IMR-90 (cell line): ENCODE data around the gene NNT. TPM values are rescaled to one million over a fixed set of nuclear protein-coding genes. Genes with fewer than 3 reads are reported as not detected.

Source experiments
- ATAC-seq: fragments of 200-7000 bp; cut with Tn5 transposase; 2 replicates; pipeline ENCODE4 v1.9.1; 2020; ENCODE audit warnings: low read depth, mild to moderate bottlenecking, moderate library complexity
- BruUV-seq: library from RNA; stranded (reverse); fragments of 400-500 nt; replicated peaks from 2 replicates; lab custom pipeline; 2021; lab: Mats Ljungman, UMichigan
- CTCF ChIA-PET: fragments of 300-600 bp; formaldehyde crosslinking; extraction: SDS; loops from one replicate; lab custom pipeline; 2021; ENCODE audit warnings: antibody characterized with exemption; lab: Yijun Ruan, JAX
- POLR2A ChIA-PET: fragments of 300-600 bp; sonication (Branson Sonifier 250); formaldehyde crosslinking; loops from one replicate; lab custom pipeline; 2022; ENCODE audit warnings: antibody characterized with exemption; ENCODE audit not compliant: unreplicated experiment; lab: Charles Lee
- DNase-seq: peaks from one replicate; pipeline ENCODE4 v3.0.0; 2013
- H2AFZ ChIP-seq: replicated peaks from 2 replicates; pipeline ENCODE3; 2013; ENCODE audit warnings: low read length, mild to moderate bottlenecking; ENCODE audit not compliant: poor library complexity
- H2AK5ac ChIP-seq: 2 replicates; pipeline ENCODE4 v1.6.1; 2013; ENCODE audit warnings: low read depth, low read length, inconsistent platforms
- H2AK9ac ChIP-seq: replicated peaks from 2 replicates; pipeline ENCODE3; 2013; ENCODE audit warnings: mild to moderate bottlenecking, low read depth, low read length, moderate library complexity; ENCODE audit not compliant: poor library complexity
- H2BK120ac ChIP-seq: 2 replicates; pipeline ENCODE4 v1.6.1; 2013; ENCODE audit warnings: low read depth, low read length, inconsistent platforms
- H2BK15ac ChIP-seq: 3 replicates; pipeline ENCODE4 v1.6.1; 2013; ENCODE audit warnings: low read depth, low read length, inconsistent platforms
- H2BK20ac ChIP-seq: 2 replicates; pipeline ENCODE4 v1.6.1; 2013; ENCODE audit warnings: low read depth, mild to moderate bottlenecking, inconsistent platforms, low read length, moderate library complexity
- H2BK5ac ChIP-seq: 2 replicates; pipeline ENCODE4 v1.6.1; 2013; ENCODE audit warnings: mild to moderate bottlenecking, low read depth, low read length, inconsistent platforms; ENCODE audit not compliant: poor library complexity, severe bottlenecking
- H3K14ac ChIP-seq: replicated peaks from 2 replicates; pipeline ENCODE4 v1.6.1; 2013; ENCODE audit warnings: low read depth, low read length, inconsistent platforms
- H3K18ac ChIP-seq: 2 replicates; pipeline ENCODE4 v1.6.1; 2013; ENCODE audit warnings: low read depth, low read length, control low read depth
- H3K23ac ChIP-seq: 2 replicates; pipeline ENCODE4 v1.6.1; 2013; ENCODE audit warnings: low read depth, low read length, inconsistent platforms
- H3K27ac ChIP-seq: 2 replicates; pipeline ENCODE4 v1.5.1; 2013; ENCODE audit warnings: mild to moderate bottlenecking, control low read depth, low read length; ENCODE audit not compliant: insufficient read depth
- H3K27me3 ChIP-seq: 2 replicates; pipeline ENCODE4 v1.6.1; 2013; ENCODE audit warnings: low read length; ENCODE audit not compliant: control insufficient read depth, insufficient read depth
- H3K36me3 ChIP-seq: 2 replicates; pipeline ENCODE4 v1.6.1; 2013; ENCODE audit warnings: low read length, mixed read lengths; ENCODE audit not compliant: control insufficient read depth, insufficient read depth
- H3K4ac ChIP-seq: 2 replicates; pipeline ENCODE4 v1.6.1; 2013; ENCODE audit warnings: low read depth, low read length, inconsistent platforms
- H3K4me1 ChIP-seq: 2 replicates; pipeline ENCODE4 v1.6.1; 2013; ENCODE audit warnings: low read length, mixed read lengths; ENCODE audit not compliant: control insufficient read depth, insufficient read depth
- H3K4me2 ChIP-seq: 2 replicates; pipeline ENCODE4 v1.6.1; 2013; ENCODE audit warnings: low read depth, mild to moderate bottlenecking, control low read depth, low read length, moderate library complexity
- H3K4me3 ChIP-seq: 2 replicates; pipeline ENCODE4 v1.5.1; 2013; ENCODE audit warnings: low read depth, mild to moderate bottlenecking, control low read depth, low read length, moderate library complexity; ENCODE audit not compliant: insufficient read depth
- H3K56ac ChIP-seq: 2 replicates; pipeline ENCODE4 v1.6.1; 2013; ENCODE audit warnings: low read length, inconsistent platforms; ENCODE audit not compliant: insufficient read depth; ENCODE audit errors: extremely low read depth
- H3K79me1 ChIP-seq, 2 experiments: 2 replicates each; pipeline ENCODE4 v1.6.1; 2013; ENCODE audit warnings: low read length in 2 of 2, inconsistent platforms in 1 of 2, low read depth in 1 of 2
- H3K9ac ChIP-seq: 2 replicates; pipeline ENCODE4 v1.6.1; 2013; ENCODE audit warnings: low read depth, low read length, control low read depth
- H3K9me1 ChIP-seq: 2 replicates; pipeline ENCODE4 v1.6.1; 2013; ENCODE audit warnings: low read length, inconsistent platforms; ENCODE audit not compliant: insufficient read depth
- H3K9me3 ChIP-seq: 2 replicates; pipeline ENCODE4 v1.6.1; 2013; ENCODE audit warnings: low read length; ENCODE audit not compliant: control insufficient read depth, insufficient read depth
- H4K20me1 ChIP-seq: 2 replicates; pipeline ENCODE4 v1.6.1; 2013; ENCODE audit warnings: low read length, inconsistent platforms; ENCODE audit not compliant: insufficient read depth
- H4K5ac ChIP-seq: 2 replicates; pipeline ENCODE4 v1.6.1; 2013; ENCODE audit warnings: mild to moderate bottlenecking, low read depth, low read length, control low read depth
- H4K8ac ChIP-seq, 2 experiments: 2 replicates each; pipeline ENCODE4 v1.6.1; 2013; ENCODE audit warnings: low read depth in 2 of 2, low read length in 2 of 2, control low read depth in 1 of 2, inconsistent platforms in 1 of 2
- H4K91ac ChIP-seq: 2 replicates; pipeline ENCODE4 v1.6.1; 2013; ENCODE audit warnings: low read depth, low read length, inconsistent platforms; ENCODE audit not compliant: insufficient read depth
- BHLHE40 ChIP-seq: fragments of 150-350 bp; IDR thresholded peaks from 2 replicates; pipeline ENCODE4 v1.6.1; 2016; ENCODE audit warnings: mild to moderate bottlenecking, low read depth, low read length
- CEBPB ChIP-seq: IDR thresholded peaks from 2 replicates; pipeline ENCODE4 v1.6.1; 2012; ENCODE audit warnings: low read depth, low read length, improper control_type of control experiment
- CHD1 ChIP-seq: IDR thresholded peaks from 2 replicates; pipeline ENCODE4 v1.6.1; 2012; ENCODE audit warnings: low read depth, low read length, improper control_type of control experiment
- FOS ChIP-seq: fragments of 150-350 bp; IDR thresholded peaks from 2 replicates; pipeline ENCODE4 v1.6.1; 2016; ENCODE audit warnings: low read depth, low read length
- MAFK ChIP-seq: IDR thresholded peaks from 2 replicates; pipeline ENCODE4 v1.6.1; 2012; ENCODE audit warnings: low read depth, low read length, improper control_type of control experiment
- MAZ ChIP-seq: IDR thresholded peaks from 2 replicates; pipeline ENCODE4 v1.6.1; 2012; ENCODE audit warnings: low read depth, mild to moderate bottlenecking, low read length, improper control_type of control experiment, moderate library complexity, borderline replicate concordance
- MXI1 ChIP-seq: IDR thresholded peaks from 2 replicates; pipeline ENCODE4 v1.6.1; 2012; ENCODE audit warnings: low read depth, mild to moderate bottlenecking, low read length, moderate library complexity, borderline replicate concordance
- NFE2L2 ChIP-seq: fragments of 150-350 bp; IDR thresholded peaks from 2 replicates; pipeline ENCODE4 v1.6.1; 2016; ENCODE audit warnings: low read depth, mild to moderate bottlenecking, low read length
- POLR2A ChIP-seq: IDR thresholded peaks from 2 replicates; pipeline ENCODE4 v1.6.1; 2012; ENCODE audit warnings: mild to moderate bottlenecking, low read depth, low read length
- RAD21 ChIP-seq: IDR thresholded peaks from 2 replicates; pipeline ENCODE4 v1.6.1; 2012; ENCODE audit warnings: low read length, improper control_type of control experiment
- RCOR1 ChIP-seq: IDR thresholded peaks from 2 replicates; pipeline ENCODE4 v1.6.1; 2012; ENCODE audit warnings: mild to moderate bottlenecking, low read length, improper control_type of control experiment; ENCODE audit not compliant: insufficient replicate concordance
- RFX5 ChIP-seq: IDR thresholded peaks from 2 replicates; pipeline ENCODE4 v1.8.0; 2012; ENCODE audit warnings: low read depth, mild to moderate bottlenecking, low read length, moderate library complexity
- SMC3 ChIP-seq: fragments of 150-350 bp; IDR thresholded peaks from 2 replicates; pipeline ENCODE4 v1.6.1; 2016; ENCODE audit warnings: low read depth, mild to moderate bottlenecking, antibody characterized with exemption, low read length, moderate library complexity
- WGBS, 2 experiments: methylation state at CpG; one replicate each; pipeline versions ENCODE4 v1.1.5 to v1.1.7; 2013; ENCODE audit warnings: missing lambda C conversion rate in 2 of 2; ENCODE audit not compliant: insufficient read length in 1 of 2; ENCODE audit errors: extremely low coverage in 2 of 2; 5-methylcytosine and 5-hydroxymethylcytosine counted together
- dilution Hi-C: fragments of 300-500 bp; cut with HindIII; formaldehyde crosslinking; loops from one replicate; pipeline ENCODE4 v1.14.3; 2018; ENCODE audit warnings: low sequenced_read_pairs; ENCODE audit not compliant: unreplicated experiment
- in situ Hi-C: fragments of 300-500 bp; cut with MboI; formaldehyde crosslinking; loops from 3 replicates; pipeline ENCODE4 v1.14.3; 2019; ENCODE audit warnings: low sequenced_read_pairs, inconsistent platforms, mixed read lengths
- intact Hi-C: fragments of 100-400 bp; cut with micrococcal nuclease; formaldehyde crosslinking; loops from 2 replicates; pipeline ENCODE4 v1.10.0; 2022
- polyA plus RNA-seq, 3 experiments: library from polyadenylated mRNA; depleted of rRNA; stranded (reverse); fragments of >200 nt; gene quantifications; 2 replicates each; pipeline ENCODE4 v1.2.3, GENCODE V29; 2012; ENCODE audit warnings: low replicate concordance in 1 of 3
- total RNA-seq: library from RNA; depleted of rRNA; stranded (reverse); fragments of >200 nt; gene quantifications from 2 replicates; pipeline ENCODE4 v1.2.3, GENCODE V29; 2012
- TF ChIP-seq, protein P1 (sequence below): fragments of 150-350 bp; IDR thresholded peaks from 2 replicates; pipeline ENCODE4 v1.6.1; 2016; ENCODE audit warnings: low read depth, mild to moderate bottlenecking, low read length, moderate library complexity, borderline replicate concordance
- TF ChIP-seq, protein P2 (sequence below): fragments of 150-350 bp; IDR thresholded peaks from 2 replicates; pipeline ENCODE4 v1.6.1; 2017; ENCODE audit warnings: mild to moderate bottlenecking, antibody characterized with exemption, low read length, low read depth
- TF ChIP-seq, protein P3 (sequence below): conservative IDR thresholded peaks from 2 replicates; pipeline ENCODE4 v1.5.1; 2012; ENCODE audit warnings: mild to moderate bottlenecking, low read depth, low read length, improper control_type of control experiment

Gene NNT
- total and polyA plus RNA-seq, 2 of the 4 experiments (the other 2 are of a cell fraction), result 23.1 to 57.2 TPM

DNA sequence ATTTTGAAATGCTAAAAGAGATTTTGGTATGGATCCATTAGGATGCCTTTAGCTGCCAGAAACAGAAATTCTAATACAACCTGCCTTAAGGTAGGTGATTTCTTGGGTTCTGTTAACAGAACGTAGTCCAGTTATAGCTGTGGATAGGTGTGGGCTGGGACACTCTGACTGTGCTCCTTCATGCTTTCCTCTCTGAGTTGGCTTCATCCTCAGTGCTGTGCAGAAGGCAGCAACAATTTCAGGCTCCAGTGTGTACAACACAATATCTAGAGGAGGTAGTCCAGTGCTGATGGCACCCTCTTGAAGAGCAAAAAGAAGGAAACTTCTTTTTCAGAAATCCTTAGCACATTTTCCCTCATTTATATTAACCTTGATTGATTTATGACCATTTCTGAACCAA, 34.4 kb downstream of the NNT start:
- POLR2A ChIA-PET, result no interaction called here
- ATAC-seq, result no peak

More for the DNA sequence above, 34.4 kb downstream of the NNT start:
- dilution Hi-C loops (no loop called here), in situ Hi-C loops (loop anchor here (10.0 kb wide), 2 partner anchors 697 to 1137 kb away; no protein-coding TSS in a partner anchor), intact Hi-C loops (no loop called here)
- WGBS, 2 experiments, result no CpG with 5 or more reads among the region's 1 CpG
- Histone ChIP-seq H2BK120ac (no peak overlapping the region), H3K9me3 (no peaks in the 10 kb centered on the region), H3K14ac (no peak overlapping the region), H3K27ac (no peak overlapping the region), H2AFZ (no peak overlapping the region), H4K8ac (no peak overlapping the region), H3K4me1 (peaks cover 4% of the 10 kb centered on the region), H3K27me3 (no peaks in the 10 kb centered on the region), H2AK5ac (no peak overlapping the region), H3K4me3 (no peak overlapping the region), H3K56ac (no peak overlapping the region), H3K4ac (no peak overlapping the region), H3K9me1 (peaks cover 2% of the 10 kb centered on the region; the same call in 1 of the 2 replicates), H3K4me2 (no peak overlapping the region), H4K5ac (no peak overlapping the region), H3K18ac (no peak overlapping the region), H3K79me1 (peaks cover 16 to 43% of the 10 kb centered on the region in 2 experiments), H4K20me1 (no peaks in the 10 kb centered on the region), H3K36me3 (peaks cover 6% of the 10 kb centered on the region), H2BK15ac (no peak overlapping the region), H2BK5ac (no peak overlapping the region), H3K9ac (no peak overlapping the region), H2BK20ac (no peak overlapping the region), H2AK9ac (no peak overlapping the region), H4K91ac (no peak overlapping the region), H3K23ac (no peak overlapping the region)
- no peak for DNase-seq
- CTCF ChIA-PET, result no interaction called here
- BruUV-seq, result no TSS peak
- no peak for TF ChIP-seq MXI1
- no peak for TF ChIP-seq RFX5
- TF ChIP-seq MAZ, result no peak
- TF ChIP-seq FOS, result no peak
- no peak for TF ChIP-seq POLR2A
- no peak for TF ChIP-seq BHLHE40
- no peak for TF ChIP-seq NFE2L2
- no peak for TF ChIP-seq RAD21
- TF ChIP-seq, protein P1, sequence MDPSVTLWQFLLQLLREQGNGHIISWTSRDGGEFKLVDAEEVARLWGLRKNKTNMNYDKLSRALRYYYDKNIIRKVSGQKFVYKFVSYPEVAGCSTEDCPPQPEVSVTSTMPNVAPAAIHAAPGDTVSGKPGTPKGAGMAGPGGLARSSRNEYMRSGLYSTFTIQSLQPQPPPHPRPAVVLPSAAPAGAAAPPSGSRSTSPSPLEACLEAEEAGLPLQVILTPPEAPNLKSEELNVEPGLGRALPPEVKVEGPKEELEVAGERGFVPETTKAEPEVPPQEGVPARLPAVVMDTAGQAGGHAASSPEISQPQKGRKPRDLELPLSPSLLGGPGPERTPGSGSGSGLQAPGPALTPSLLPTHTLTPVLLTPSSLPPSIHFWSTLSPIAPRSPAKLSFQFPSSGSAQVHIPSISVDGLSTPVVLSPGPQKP, result no peak
- TF ChIP-seq RCOR1, result no peak
- TF ChIP-seq, protein P2, sequence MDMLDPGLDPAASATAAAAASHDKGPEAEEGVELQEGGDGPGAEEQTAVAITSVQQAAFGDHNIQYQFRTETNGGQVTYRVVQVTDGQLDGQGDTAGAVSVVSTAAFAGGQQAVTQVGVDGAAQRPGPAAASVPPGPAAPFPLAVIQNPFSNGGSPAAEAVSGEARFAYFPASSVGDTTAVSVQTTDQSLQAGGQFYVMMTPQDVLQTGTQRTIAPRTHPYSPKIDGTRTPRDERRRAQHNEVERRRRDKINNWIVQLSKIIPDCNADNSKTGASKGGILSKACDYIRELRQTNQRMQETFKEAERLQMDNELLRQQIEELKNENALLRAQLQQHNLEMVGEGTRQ, result no peak
- no peak for TF ChIP-seq CEBPB
- no peak for TF ChIP-seq CHD1
- TF ChIP-seq SMC3, result no peak
- TF ChIP-seq, protein P3, sequence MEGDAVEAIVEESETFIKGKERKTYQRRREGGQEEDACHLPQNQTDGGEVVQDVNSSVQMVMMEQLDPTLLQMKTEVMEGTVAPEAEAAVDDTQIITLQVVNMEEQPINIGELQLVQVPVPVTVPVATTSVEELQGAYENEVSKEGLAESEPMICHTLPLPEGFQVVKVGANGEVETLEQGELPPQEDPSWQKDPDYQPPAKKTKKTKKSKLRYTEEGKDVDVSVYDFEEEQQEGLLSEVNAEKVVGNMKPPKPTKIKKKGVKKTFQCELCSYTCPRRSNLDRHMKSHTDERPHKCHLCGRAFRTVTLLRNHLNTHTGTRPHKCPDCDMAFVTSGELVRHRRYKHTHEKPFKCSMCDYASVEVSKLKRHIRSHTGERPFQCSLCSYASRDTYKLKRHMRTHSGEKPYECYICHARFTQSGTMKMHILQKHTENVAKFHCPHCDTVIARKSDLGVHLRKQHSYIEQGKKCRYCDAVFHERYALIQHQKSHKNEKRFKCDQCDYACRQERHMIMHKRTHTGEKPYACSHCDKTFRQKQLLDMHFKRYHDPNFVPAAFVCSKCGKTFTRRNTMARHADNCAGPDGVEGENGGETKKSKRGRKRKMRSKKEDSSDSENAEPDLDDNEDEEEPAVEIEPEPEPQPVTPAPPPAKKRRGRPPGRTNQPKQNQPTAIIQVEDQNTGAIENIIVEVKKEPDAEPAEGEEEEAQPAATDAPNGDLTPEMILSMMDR, result no peak
- TF ChIP-seq MAFK, result no peak
